GM12878 (cell line): ENCODE data around the gene CORO1C. TPM values are rescaled to one million over a fixed set of nuclear protein-coding genes. Genes with fewer than 3 reads are reported as not detected.

ENCODE experiments used
- ATAC-seq: fragments of 200-7000 bp; cut with Tn5 transposase; 3 replicates; pipeline ENCODE4 v1.9.1; 2020; ENCODE audit warnings: mild to moderate bottlenecking, moderate library complexity
- BruUV-seq: library from RNA; stranded (reverse); fragments of 400-500 nt; replicated peaks from 2 replicates; lab custom pipeline; 2021; lab: Mats Ljungman, UMichigan
- CTCF ChIA-PET: fragments of 300-600 bp; sonication (Branson Sonifier 250); formaldehyde crosslinking; extraction: SDS; loops from one replicate; lab custom pipeline; 2021; ENCODE audit warnings: inconsistent platforms; lab: Yijun Ruan, JAX
- POLR2A ChIA-PET: fragments of 350-600 bp; formaldehyde crosslinking; extraction: SDS; loops from one replicate; lab custom pipeline; 2021; ENCODE audit warnings: inconsistent platforms; lab: Charles Lee
- RAD21 ChIA-PET: fragments of 300-600 bp; sonication (Branson Sonifier 250); formaldehyde crosslinking; loops from one replicate; lab custom pipeline; 2023; ENCODE audit warnings: antibody characterized with exemption; ENCODE audit not compliant: unreplicated experiment; lab: Charles Lee
- SMC1A ChIA-PET: fragments of 300-600 bp; sonication (Branson Sonifier 250); formaldehyde crosslinking; loops from one replicate; lab custom pipeline; 2023; ENCODE audit not compliant: unreplicated experiment, uncharacterized antibody; lab: Charles Lee
- DNase-seq: peaks from one replicate; pipeline ENCODE4 v3.0.0-alpha.2; 2011; ENCODE audit warnings: low read depth, low spot score
- FAIRE-seq: peaks from 3 replicates; lab custom pipeline; 2011; peaks lifted over from hg19 to GRCh38; lab: Jason Lieb, UNC
- H2AFZ ChIP-seq: 2 replicates; pipeline ENCODE4 v1.6.0; 2011; ENCODE audit warnings: low read depth, low read length, control low read depth; ENCODE audit not compliant: control insufficient read depth
- H3K27ac ChIP-seq: 2 replicates; pipeline ENCODE4 v1.5.1; 2011; ENCODE audit warnings: control low read depth; ENCODE audit not compliant: control insufficient read depth, insufficient read depth
- H3K27me3 ChIP-seq, 2 experiments: replicated peaks in 1 of 2; 2 replicates each; pipeline versions ENCODE4 v1.6.0 to v1.6.1; 2011; ENCODE audit warnings: low read length in 1 of 2; ENCODE audit not compliant: control insufficient read depth in 2 of 2, insufficient read depth in 2 of 2
- H3K36me3 ChIP-seq, 2 experiments: 2 replicates each; pipeline ENCODE4 v1.5.1; 2011; ENCODE audit warnings: low read length in 1 of 2; ENCODE audit not compliant: control insufficient read depth in 2 of 2, insufficient read depth in 2 of 2
- H3K4me1 ChIP-seq: 2 replicates; pipeline ENCODE4 v1.6.1; 2011; ENCODE audit warnings: mild to moderate bottlenecking, low read length, moderate library complexity, mixed read lengths; ENCODE audit not compliant: control insufficient read depth, insufficient read depth
- H3K4me2 ChIP-seq: 2 replicates; pipeline ENCODE4 v1.6.0; 2011; ENCODE audit warnings: control low read depth; ENCODE audit not compliant: control insufficient read depth, insufficient read depth
- H3K4me3 ChIP-seq: fragments of 200-600 bp; sonication (generic); 2 replicates; pipeline ENCODE4 v1.5.1; 2016
- H3K79me2 ChIP-seq: 2 replicates; pipeline ENCODE4 v1.6.0; 2011; ENCODE audit warnings: low read length; ENCODE audit not compliant: control insufficient read depth, insufficient read depth
- H3K9ac ChIP-seq: 2 replicates; pipeline ENCODE4 v1.8.0; 2011; ENCODE audit warnings: low read length, control low read depth, mixed read lengths; ENCODE audit not compliant: control insufficient read depth, insufficient read depth
- H3K9me3 ChIP-seq: replicated peaks from 3 replicates; pipeline ENCODE4 v1.5.1; 2011; ENCODE audit warnings: mild to moderate bottlenecking, low read length; ENCODE audit not compliant: control insufficient read depth, insufficient read depth
- H4K20me1 ChIP-seq: 2 replicates; pipeline ENCODE4 v1.6.0; 2011; ENCODE audit not compliant: control insufficient read depth, insufficient read depth
- BCL11A ChIP-seq: IDR thresholded peaks from 2 replicates; pipeline ENCODE4 v1.6.1; 2011; ENCODE audit warnings: low read depth, low read length
- BMI1 ChIP-seq: fragments of 450-650 bp; IDR thresholded peaks from 2 replicates; pipeline ENCODE4 v1.6.1; 2016; ENCODE audit warnings: mild to moderate bottlenecking, moderate library complexity, borderline replicate concordance
- CBFB ChIP-seq: IDR thresholded peaks from 2 replicates; pipeline ENCODE4 v1.6.1; 2016; ENCODE audit warnings: antibody characterized with exemption, low read depth
- CBX5 ChIP-seq: sonication (generic); IDR thresholded peaks from 2 replicates; pipeline ENCODE4 v1.6.1; 2016; ENCODE audit warnings: low read depth, moderate library complexity, mild to moderate bottlenecking, inconsistent platforms
- CREB1 ChIP-seq: IDR thresholded peaks from 2 replicates; pipeline ENCODE4 v1.6.1; 2012; ENCODE audit warnings: low read depth, mild to moderate bottlenecking, inconsistent platforms
- CTCF ChIP-seq, 3 experiments: IDR thresholded peaks in 2 of 3; conservative IDR thresholded peaks in 1 of 3; 2 replicates each; pipeline ENCODE4 v1.5.1; 2011; ENCODE audit warnings: low read depth in 3 of 3, low read length in 3 of 3, mild to moderate bottlenecking in 3 of 3, control low read depth in 2 of 3, moderate library complexity in 2 of 3, inconsistent platforms in 1 of 3, mixed read lengths in 1 of 3; ENCODE audit not compliant: control insufficient read depth in 2 of 3, insufficient read depth in 1 of 3; ENCODE audit errors: extremely low read depth in 1 of 3
- CUX1 ChIP-seq: IDR thresholded peaks from 2 replicates; pipeline ENCODE4 v1.6.1; 2012; ENCODE audit warnings: improper control_type of control experiment, low read depth, low read length; ENCODE audit not compliant: insufficient replicate concordance
- FOXM1 ChIP-seq: IDR thresholded peaks from 2 replicates; pipeline ENCODE4 v1.6.1; 2012; ENCODE audit warnings: low read depth, mild to moderate bottlenecking, inconsistent platforms, low read length, moderate library complexity
- GATAD2B ChIP-seq: fragments of 450-650 bp; conservative IDR thresholded peaks from 2 replicates; pipeline ENCODE4 v1.6.1; 2017; ENCODE audit warnings: low read depth, mild to moderate bottlenecking, moderate library complexity
- KDM1A ChIP-seq: fragments of 200-600 bp; sonication (generic); IDR thresholded peaks from 2 replicates; pipeline ENCODE4 v1.6.1; 2016; ENCODE audit warnings: borderline replicate concordance
- NRF1 ChIP-seq: conservative IDR thresholded peaks from 2 replicates; pipeline ENCODE4 v1.6.1; 2011; ENCODE audit warnings: mild to moderate bottlenecking, low read depth, low read length, improper control_type of control experiment
- POU2F2 ChIP-seq: IDR thresholded peaks from 3 replicates; pipeline ENCODE4 v1.6.1; 2011; ENCODE audit warnings: low read depth, mild to moderate bottlenecking, low read length, borderline replicate concordance
- SKIL ChIP-seq: fragments of 450-650 bp; IDR thresholded peaks from 2 replicates; pipeline ENCODE4 v1.6.1; 2017; ENCODE audit warnings: mild to moderate bottlenecking, low read depth, inconsistent platforms; ENCODE audit not compliant: poor library complexity, severe bottlenecking
- TAF1 ChIP-seq: IDR thresholded peaks from 2 replicates; pipeline ENCODE4 v1.6.1; 2011; ENCODE audit warnings: mild to moderate bottlenecking, low read depth, low read length, borderline replicate concordance
- ZNF622 ChIP-seq: fragments of 450-650 bp; IDR thresholded peaks from 2 replicates; pipeline ENCODE4 v1.6.1; 2017; ENCODE audit warnings: mild to moderate bottlenecking, inconsistent platforms
- WGBS: methylation state at CpG from one replicate; pipeline ENCODE4 v1.1.6; 2016; ENCODE audit warnings: low lambda C conversion rate; ENCODE audit not compliant: insufficient replicate concordance, insufficient coverage; ENCODE audit errors: missing lambda C conversion rate; 5-methylcytosine and 5-hydroxymethylcytosine counted together
- in situ Hi-C: fragments of 300-500 bp; cut with MboI; formaldehyde crosslinking; loops from 9 replicates; pipeline ENCODE4 v1.14.3; 2018; ENCODE audit warnings: mixed read lengths
- intact Hi-C: fragments of 100-400 bp; cut with micrococcal nuclease; formaldehyde crosslinking; loops from one replicate; pipeline ENCODE4 v1.14.2; 2022; ENCODE audit not compliant: unreplicated experiment
- polyA plus RNA-seq, 11 experiments: library from polyadenylated mRNA; depleted of rRNA in 4 of 11; unstranded in 6 of 11; stranded (reverse) in 5 of 11; fragments of >200 nt; fragmentation: Nextera tagmentation in 4 of 11; fragmentation: Illumina TruSeq in 1 of 11; extraction: Ambion mirVana in 4 of 11; extraction: Trizol in 1 of 11; gene quantifications; 1 replicate in 1 of 11; 2 replicates in 10 of 11; pipeline versions ENCODE4 v1.2.1 to v1.2.3, GENCODE V29; 2011 to 2016; ENCODE audit warnings: inconsistent platforms in 2 of 11, missing spikeins in 2 of 11, low read depth in 1 of 11
- total RNA-seq, 4 experiments: library from RNA; depleted of rRNA in 3 of 4; stranded (reverse); fragments of >200 nt in 3 of 4; fragmentation: Illumina TruSeq in 1 of 4; extraction: Trizol in 1 of 4; gene quantifications; 2 replicates each; pipeline versions ENCODE4 v1.2.1 to v1.2.3, GENCODE V29; 2013 to 2021

CORO1C gene
- total and polyA plus RNA-seq, 10 of the 15 experiments (the other 5 are each of a cell fraction or from before 2014, with no cell fraction given): 52.7 to 254 (median 171) TPM

- RAD21 ChIA-PET: interaction anchor here (0.6 to 15.9 kb wide), 6 partner anchors 15 to 338 kb away, joined by 3 to 633 read pairs (median 4); partner anchors contain the start of genes ISCU, SART3, SELPLG and TMEM119
- H3K9ac ChIP-seq: no peak overlapping the region
- FAIRE-seq (no peak), ATAC-seq (no peak), DNase-seq (no peak)
- H2AFZ ChIP-seq: no peak overlapping the region
- peak overlapping the region; percentile 13; the same call in 1 of the 2 replicates for H3K4me2 ChIP-seq
- WGBS: 94% methylated on average over 8 of the region's 8 CpGs
- H4K20me1 ChIP-seq: no peaks in the 10 kb centered on the region
- POLR2A ChIA-PET: interaction anchor here (0.6 to 3.5 kb wide), 9 partner anchors 18 to 113 kb away, joined by 3 to 44 read pairs (median 3); no protein-coding TSS in a partner anchor
- peaks cover 60% of the 10 kb centered on the region for H3K4me1 ChIP-seq
- H3K36me3 ChIP-seq: no peaks in the 10 kb centered on the region
- H3K27me3 ChIP-seq: no peaks in the 10 kb centered on the region
- SMC1A ChIA-PET: interaction anchor here (0.9 to 11.4 kb wide), 4 partner anchors 24 to 190 kb away, joined by 3 to 718 read pairs (median 4); partner anchors contain the start of genes ISCU and SART3
- H3K4me3 ChIP-seq: no peak overlapping the region
- in situ Hi-C loops (no loop called here), intact Hi-C loops (no loop called here)
- H3K9me3 ChIP-seq: peaks cover 13% of the 10 kb centered on the region; the same call in 2 of the 3 replicates
- no TSS peak for BruUV-seq
- CTCF ChIA-PET: interaction anchor here (0.7 to 17.2 kb wide), 6 partner anchors 9 to 189 kb away, joined by 3 to 866 read pairs (median 3); partner anchors contain the start of genes ISCU and SART3
- H3K79me2 ChIP-seq: no peaks in the 10 kb centered on the region
- peak overlapping the region; percentile 65 for H3K27ac ChIP-seq
- no peak for TF ChIP-seq CBFB
- TF ChIP-seq BCL11A: no peak
- TF ChIP-seq POU2F2: no peak
- no peak for TF ChIP-seq CUX1
- no peak for TF ChIP-seq FOXM1
- no peak for TF ChIP-seq BMI1
- TF ChIP-seq ZNF622: no peak
- TF ChIP-seq CREB1: no peak
- no peak for TF ChIP-seq SKIL
- no peak for TF ChIP-seq CTCF (IDR thresholded peaks at IDR 0.05 in 2 of 3, conservative IDR thresholded peaks at IDR 0.05 in 1 of 3; ENCODE audit: control insufficient read depth in 2 of 3, extremely low read depth in 1 of 3, insufficient read depth in 1 of 3, low read depth in 3 of 3, low read length in 3 of 3)
- TF ChIP-seq CBX5: no peak
- TF ChIP-seq GATAD2B: no peak
- no peak for TF ChIP-seq NRF1
- TF ChIP-seq TAF1: no peak
- TF ChIP-seq KDM1A: no peak
These were observed 118.5 kb downstream of the CORO1C start for GRCh38 chr12:108612788-108613282.
